NCI-H1417 (cell line): ENCODE measurements around the gene PLET1.
"Not testable (repeated sequence)": the region's sequence is repeated elsewhere in the genome, so short reads cannot be mapped to it uniquely, and the experiment has no call there.

Experiments
- DNase-seq, 3 experiments: peaks; one replicate each; lab custom pipeline; 2025; lab: John Stamatoyannopoulos, UW

PLET1 gene

GRCh38 chr11:112211536-112211935 is 49.1 kb downstream of the PLET1 start:
- no peak for DNase-seq

GRCh38 chr11:112210890-112211289 is 49.8 kb downstream of the PLET1 start:
- no peak for DNase-seq

DNA sequence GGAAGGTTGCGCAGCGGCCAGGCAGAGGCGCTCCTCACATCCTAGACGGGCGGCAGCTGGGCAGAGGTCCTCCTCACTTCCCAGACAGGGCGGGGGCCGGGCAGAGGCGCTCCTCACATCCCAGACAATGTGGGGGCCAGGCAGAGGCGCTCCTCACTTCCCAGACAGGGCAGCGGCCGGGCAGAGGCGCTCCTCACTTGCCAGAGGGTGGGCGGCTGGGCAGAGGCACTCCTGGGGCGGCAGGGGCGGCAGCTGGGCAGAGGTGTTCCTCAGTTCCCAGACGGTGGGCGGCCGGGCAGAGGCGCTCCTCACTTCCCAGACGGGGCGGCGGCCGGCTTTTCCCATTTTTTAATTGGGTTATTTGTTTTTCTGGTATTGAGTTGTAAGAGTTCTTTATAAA is 54.6 kb downstream of the PLET1 start:
- DNase-seq = no peak

DNA sequence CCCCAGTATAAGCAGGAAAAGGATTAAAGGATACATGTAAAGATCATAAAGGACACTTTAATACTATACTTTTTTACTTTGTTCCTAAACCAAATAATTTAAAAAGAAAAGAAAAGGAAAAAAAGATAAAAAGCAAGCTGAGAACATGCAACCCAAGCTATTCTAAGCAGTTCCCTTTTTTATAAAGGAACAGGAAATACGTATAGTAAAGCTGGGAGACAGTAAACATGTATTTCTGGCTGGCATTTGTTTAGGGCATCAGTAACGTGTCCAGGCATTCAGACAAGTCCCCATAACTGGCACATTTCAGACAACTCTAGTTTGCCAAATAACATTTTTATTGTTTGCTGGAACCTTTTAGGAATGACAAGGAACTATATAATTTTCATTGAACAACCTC is 60.4 kb downstream of the PLET1 start:
- DNase-seq = no peak

DNA sequence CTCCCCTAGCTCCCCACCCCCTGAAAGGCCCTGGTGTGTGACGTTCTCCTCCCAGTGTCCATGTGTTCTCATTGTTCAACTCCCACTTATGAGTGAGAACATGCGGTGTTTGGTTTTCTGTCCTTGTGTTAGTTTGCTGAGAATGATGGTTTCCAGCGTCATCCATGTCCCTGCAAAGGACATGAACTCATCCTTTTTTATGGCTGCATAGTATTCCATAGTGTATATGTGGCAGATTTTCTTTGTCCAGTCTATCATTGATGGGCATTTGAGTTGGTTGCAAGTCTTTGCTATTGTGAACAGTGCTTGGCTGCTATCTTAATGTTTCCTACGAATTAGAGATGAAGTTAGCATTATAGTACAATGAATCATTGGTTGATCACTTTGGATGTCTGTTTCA is 61.6 kb downstream of the PLET1 start:
- not testable (repeated sequence) for DNase-seq
